ENCODE measurements around the gene KCNQ5. TPM values are rescaled to one million over a fixed set of nuclear protein-coding genes. Genes with fewer than 3 reads are reported as not detected.

KCNQ5 gene
- total RNA-seq, 1 experiment from 2014 or later: 0.07 TPM

DNA sequence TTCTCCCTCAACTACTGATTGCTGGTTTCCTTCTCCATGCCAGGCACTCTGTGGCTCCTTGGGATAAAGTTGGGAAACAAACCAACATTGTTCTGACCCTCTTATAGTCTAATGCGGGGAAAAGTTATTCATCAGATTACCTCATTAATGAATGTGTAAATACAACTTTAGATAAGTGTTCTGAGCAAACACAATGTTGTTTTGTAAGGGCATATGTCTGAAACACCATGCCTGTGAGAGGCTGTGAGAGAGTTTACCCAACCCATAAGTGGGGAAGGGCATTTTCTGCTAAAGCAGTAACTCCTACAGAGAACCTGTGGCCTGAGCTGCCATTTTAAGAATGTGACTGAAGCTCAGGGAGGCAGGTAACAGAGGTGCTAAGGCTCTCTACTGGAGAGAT is 319.9 kb downstream of the KCNQ5 start:
- H2BK20ac ChIP-seq (ENCODE audit: low read depth, low read length, poor library complexity, severe bottlenecking): no peak overlapping the region
- TF ChIP-seq, protein P1, sequence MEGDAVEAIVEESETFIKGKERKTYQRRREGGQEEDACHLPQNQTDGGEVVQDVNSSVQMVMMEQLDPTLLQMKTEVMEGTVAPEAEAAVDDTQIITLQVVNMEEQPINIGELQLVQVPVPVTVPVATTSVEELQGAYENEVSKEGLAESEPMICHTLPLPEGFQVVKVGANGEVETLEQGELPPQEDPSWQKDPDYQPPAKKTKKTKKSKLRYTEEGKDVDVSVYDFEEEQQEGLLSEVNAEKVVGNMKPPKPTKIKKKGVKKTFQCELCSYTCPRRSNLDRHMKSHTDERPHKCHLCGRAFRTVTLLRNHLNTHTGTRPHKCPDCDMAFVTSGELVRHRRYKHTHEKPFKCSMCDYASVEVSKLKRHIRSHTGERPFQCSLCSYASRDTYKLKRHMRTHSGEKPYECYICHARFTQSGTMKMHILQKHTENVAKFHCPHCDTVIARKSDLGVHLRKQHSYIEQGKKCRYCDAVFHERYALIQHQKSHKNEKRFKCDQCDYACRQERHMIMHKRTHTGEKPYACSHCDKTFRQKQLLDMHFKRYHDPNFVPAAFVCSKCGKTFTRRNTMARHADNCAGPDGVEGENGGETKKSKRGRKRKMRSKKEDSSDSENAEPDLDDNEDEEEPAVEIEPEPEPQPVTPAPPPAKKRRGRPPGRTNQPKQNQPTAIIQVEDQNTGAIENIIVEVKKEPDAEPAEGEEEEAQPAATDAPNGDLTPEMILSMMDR (conservative IDR thresholded peaks at IDR 0.05): no peak
- H3K4ac ChIP-seq (ENCODE audit: low read depth, low read length): no peak overlapping the region
- H3K9me3 ChIP-seq (ENCODE audit: control insufficient read depth, low read depth, low read length): no peaks in the 10 kb centered on the region
- H2BK12ac ChIP-seq (ENCODE audit: insufficient read length, low read depth, low read length): no peak overlapping the region
- H3T11ph ChIP-seq (ENCODE audit: low read length): no peak overlapping the region
- no peak overlapping the region for H4K8ac ChIP-seq (replicated peaks; ENCODE audit: insufficient read length, low read depth, low read length)
- no peaks in the 10 kb centered on the region for H3K27me3 Mint-ChIP-seq (ENCODE audit: low read depth)
- no peaks in the 10 kb centered on the region for H3K79me1 ChIP-seq (ENCODE audit: insufficient read depth, low read depth, low read length, poor library complexity, severe bottlenecking)
- H2BK120ac ChIP-seq (ENCODE audit: low read depth, low read length, poor library complexity, severe bottlenecking): no peak overlapping the region
- H3K14ac ChIP-seq (ENCODE audit: insufficient read depth, low read length): no peak overlapping the region
- H2AFZ ChIP-seq (ENCODE audit: low read length): no peak overlapping the region
- WGBS (ENCODE audit: extremely low coverage, insufficient read length, low lambda C conversion rate): no CpG with 5 or more reads among the region's 1 CpG
- H3K36me3 Mint-ChIP-seq (ENCODE audit: insufficient read depth in 1 of 3, low read depth in 3 of 3): no peaks in the 10 kb centered on the region
- H3K9me3 Mint-ChIP-seq: no peaks in the 10 kb centered on the region
- H3K23me2 ChIP-seq (ENCODE audit: insufficient read length, low read depth, low read length, poor library complexity, severe bottlenecking): no peaks in the 10 kb centered on the region
- no peak overlapping the region for H3K18ac ChIP-seq (ENCODE audit: insufficient read length, low read depth, low read length)
- no peak overlapping the region for H3K27ac ChIP-seq (ENCODE audit: insufficient read length, low read depth, low read length)
- no peak overlapping the region for H2BK5ac ChIP-seq (ENCODE audit: insufficient read length, low read length)
- no peak overlapping the region for H3K23ac ChIP-seq (ENCODE audit: insufficient read length, low read depth, low read length)
- H3K4me1 Mint-ChIP-seq: no peaks in the 10 kb centered on the region
- no peak overlapping the region for H3K56ac ChIP-seq (ENCODE audit: insufficient read length, low read depth, low read length)
- H2BK15ac ChIP-seq (ENCODE audit: low read depth, low read length): no peak overlapping the region
- no peaks in the 10 kb centered on the region for H3K79me2 ChIP-seq (ENCODE audit: insufficient read depth, low read length)
- H3K9ac ChIP-seq (ENCODE audit: extremely low read depth, insufficient read length, low read length): no peak overlapping the region
- no peak overlapping the region for H3K4me3 Mint-ChIP-seq
- H3K4me2 ChIP-seq (ENCODE audit: insufficient read depth, insufficient read length, low read length): no peak overlapping the region
- no peak overlapping the region for H2AK5ac ChIP-seq (ENCODE audit: insufficient read length, low read length)
- no peak overlapping the region for H3K27ac Mint-ChIP-seq
- no peaks in the 10 kb centered on the region for H3K4me1 ChIP-seq (ENCODE audit: insufficient read depth, low read length)
- no peaks in the 10 kb centered on the region for H4K20me1 ChIP-seq (ENCODE audit: control insufficient read depth, insufficient read depth, insufficient read length)
- no peak overlapping the region for H4K5ac ChIP-seq (ENCODE audit: insufficient read length, low read depth, low read length)
- no peaks in the 10 kb centered on the region for H3K27me3 ChIP-seq (ENCODE audit: insufficient read depth, low read length)
- DNase-seq: no peak
- no peak overlapping the region for H4K91ac ChIP-seq (ENCODE audit: insufficient read length, low read depth, low read length)

All from H9 (cell line).